IMR-90 (cell line): Measurements from ENCODE around the gene SH3RF3. TPM values are rescaled to one million over a fixed set of nuclear protein-coding genes. Genes with fewer than 3 reads are reported as not detected.

Experiments
- ATAC-seq: fragments of 200-7000 bp; cut with Tn5 transposase; 2 replicates; pipeline ENCODE4 v1.9.1; 2020; ENCODE audit warnings: low read depth, mild to moderate bottlenecking, moderate library complexity
- BruUV-seq: library from RNA; stranded (reverse); fragments of 400-500 nt; replicated peaks from 2 replicates; lab custom pipeline; 2021; lab: Mats Ljungman, UMichigan
- CTCF ChIA-PET: fragments of 300-600 bp; formaldehyde crosslinking; extraction: SDS; loops from one replicate; lab custom pipeline; 2021; ENCODE audit warnings: antibody characterized with exemption; lab: Yijun Ruan, JAX
- POLR2A ChIA-PET: fragments of 300-600 bp; sonication (Branson Sonifier 250); formaldehyde crosslinking; loops from one replicate; lab custom pipeline; 2022; ENCODE audit warnings: antibody characterized with exemption; ENCODE audit not compliant: unreplicated experiment; lab: Charles Lee
- DNase-seq: peaks from one replicate; pipeline ENCODE4 v3.0.0; 2013
- H2AFZ ChIP-seq: replicated peaks from 2 replicates; pipeline ENCODE3; 2013; ENCODE audit warnings: low read length, mild to moderate bottlenecking; ENCODE audit not compliant: poor library complexity
- H2AK5ac ChIP-seq: 2 replicates; pipeline ENCODE4 v1.6.1; 2013; ENCODE audit warnings: low read depth, low read length, inconsistent platforms
- H2AK9ac ChIP-seq: replicated peaks from 2 replicates; pipeline ENCODE3; 2013; ENCODE audit warnings: mild to moderate bottlenecking, low read depth, low read length, moderate library complexity; ENCODE audit not compliant: poor library complexity
- H2BK120ac ChIP-seq: 2 replicates; pipeline ENCODE4 v1.6.1; 2013; ENCODE audit warnings: low read depth, low read length, inconsistent platforms
- H2BK15ac ChIP-seq: 3 replicates; pipeline ENCODE4 v1.6.1; 2013; ENCODE audit warnings: low read depth, low read length, inconsistent platforms
- H2BK20ac ChIP-seq: 2 replicates; pipeline ENCODE4 v1.6.1; 2013; ENCODE audit warnings: low read depth, mild to moderate bottlenecking, inconsistent platforms, low read length, moderate library complexity
- H2BK5ac ChIP-seq: 2 replicates; pipeline ENCODE4 v1.6.1; 2013; ENCODE audit warnings: mild to moderate bottlenecking, low read depth, low read length, inconsistent platforms; ENCODE audit not compliant: poor library complexity, severe bottlenecking
- H3K14ac ChIP-seq: replicated peaks from 2 replicates; pipeline ENCODE4 v1.6.1; 2013; ENCODE audit warnings: low read depth, low read length, inconsistent platforms
- H3K18ac ChIP-seq: 2 replicates; pipeline ENCODE4 v1.6.1; 2013; ENCODE audit warnings: low read depth, low read length, control low read depth
- H3K23ac ChIP-seq: 2 replicates; pipeline ENCODE4 v1.6.1; 2013; ENCODE audit warnings: low read depth, low read length, inconsistent platforms
- H3K27ac ChIP-seq: 2 replicates; pipeline ENCODE4 v1.5.1; 2013; ENCODE audit warnings: mild to moderate bottlenecking, control low read depth, low read length; ENCODE audit not compliant: insufficient read depth
- H3K27me3 ChIP-seq: 2 replicates; pipeline ENCODE4 v1.6.1; 2013; ENCODE audit warnings: low read length; ENCODE audit not compliant: control insufficient read depth, insufficient read depth
- H3K36me3 ChIP-seq: 2 replicates; pipeline ENCODE4 v1.6.1; 2013; ENCODE audit warnings: low read length, mixed read lengths; ENCODE audit not compliant: control insufficient read depth, insufficient read depth
- H3K4ac ChIP-seq: 2 replicates; pipeline ENCODE4 v1.6.1; 2013; ENCODE audit warnings: low read depth, low read length, inconsistent platforms
- H3K4me1 ChIP-seq: 2 replicates; pipeline ENCODE4 v1.6.1; 2013; ENCODE audit warnings: low read length, mixed read lengths; ENCODE audit not compliant: control insufficient read depth, insufficient read depth
- H3K4me2 ChIP-seq: 2 replicates; pipeline ENCODE4 v1.6.1; 2013; ENCODE audit warnings: low read depth, mild to moderate bottlenecking, control low read depth, low read length, moderate library complexity
- H3K4me3 ChIP-seq: 2 replicates; pipeline ENCODE4 v1.5.1; 2013; ENCODE audit warnings: low read depth, mild to moderate bottlenecking, control low read depth, low read length, moderate library complexity; ENCODE audit not compliant: insufficient read depth
- H3K56ac ChIP-seq: 2 replicates; pipeline ENCODE4 v1.6.1; 2013; ENCODE audit warnings: low read length, inconsistent platforms; ENCODE audit not compliant: insufficient read depth; ENCODE audit errors: extremely low read depth
- H3K79me1 ChIP-seq, 2 experiments: 2 replicates each; pipeline ENCODE4 v1.6.1; 2013; ENCODE audit warnings: low read length in 2 of 2, inconsistent platforms in 1 of 2, low read depth in 1 of 2
- H3K9ac ChIP-seq: 2 replicates; pipeline ENCODE4 v1.6.1; 2013; ENCODE audit warnings: low read depth, low read length, control low read depth
- H3K9me1 ChIP-seq: 2 replicates; pipeline ENCODE4 v1.6.1; 2013; ENCODE audit warnings: low read length, inconsistent platforms; ENCODE audit not compliant: insufficient read depth
- H3K9me3 ChIP-seq: 2 replicates; pipeline ENCODE4 v1.6.1; 2013; ENCODE audit warnings: low read length; ENCODE audit not compliant: control insufficient read depth, insufficient read depth
- H4K20me1 ChIP-seq: 2 replicates; pipeline ENCODE4 v1.6.1; 2013; ENCODE audit warnings: low read length, inconsistent platforms; ENCODE audit not compliant: insufficient read depth
- H4K5ac ChIP-seq: 2 replicates; pipeline ENCODE4 v1.6.1; 2013; ENCODE audit warnings: mild to moderate bottlenecking, low read depth, low read length, control low read depth
- H4K8ac ChIP-seq, 2 experiments: 2 replicates each; pipeline ENCODE4 v1.6.1; 2013; ENCODE audit warnings: low read depth in 2 of 2, low read length in 2 of 2, control low read depth in 1 of 2, inconsistent platforms in 1 of 2
- H4K91ac ChIP-seq: 2 replicates; pipeline ENCODE4 v1.6.1; 2013; ENCODE audit warnings: low read depth, low read length, inconsistent platforms; ENCODE audit not compliant: insufficient read depth
- BHLHE40 ChIP-seq: fragments of 150-350 bp; IDR thresholded peaks from 2 replicates; pipeline ENCODE4 v1.6.1; 2016; ENCODE audit warnings: mild to moderate bottlenecking, low read depth, low read length
- CEBPB ChIP-seq: IDR thresholded peaks from 2 replicates; pipeline ENCODE4 v1.6.1; 2012; ENCODE audit warnings: low read depth, low read length, improper control_type of control experiment
- CHD1 ChIP-seq: IDR thresholded peaks from 2 replicates; pipeline ENCODE4 v1.6.1; 2012; ENCODE audit warnings: low read depth, low read length, improper control_type of control experiment
- MAFK ChIP-seq: IDR thresholded peaks from 2 replicates; pipeline ENCODE4 v1.6.1; 2012; ENCODE audit warnings: low read depth, low read length, improper control_type of control experiment
- MAZ ChIP-seq: IDR thresholded peaks from 2 replicates; pipeline ENCODE4 v1.6.1; 2012; ENCODE audit warnings: low read depth, mild to moderate bottlenecking, low read length, improper control_type of control experiment, moderate library complexity, borderline replicate concordance
- RFX5 ChIP-seq: IDR thresholded peaks from 2 replicates; pipeline ENCODE4 v1.8.0; 2012; ENCODE audit warnings: low read depth, mild to moderate bottlenecking, low read length, moderate library complexity
- WGBS, 2 experiments: methylation state at CpG; one replicate each; pipeline versions ENCODE4 v1.1.5 to v1.1.7; 2013; ENCODE audit warnings: missing lambda C conversion rate in 2 of 2; ENCODE audit not compliant: insufficient read length in 1 of 2; ENCODE audit errors: extremely low coverage in 2 of 2; 5-methylcytosine and 5-hydroxymethylcytosine counted together
- dilution Hi-C: fragments of 300-500 bp; cut with HindIII; formaldehyde crosslinking; loops from one replicate; pipeline ENCODE4 v1.14.3; 2018; ENCODE audit warnings: low sequenced_read_pairs; ENCODE audit not compliant: unreplicated experiment
- in situ Hi-C: fragments of 300-500 bp; cut with MboI; formaldehyde crosslinking; loops from 3 replicates; pipeline ENCODE4 v1.14.3; 2019; ENCODE audit warnings: low sequenced_read_pairs, inconsistent platforms, mixed read lengths
- intact Hi-C: fragments of 100-400 bp; cut with micrococcal nuclease; formaldehyde crosslinking; loops from 2 replicates; pipeline ENCODE4 v1.10.0; 2022
- polyA plus RNA-seq, 3 experiments: library from polyadenylated mRNA; depleted of rRNA; stranded (reverse); fragments of >200 nt; gene quantifications; 2 replicates each; pipeline ENCODE4 v1.2.3, GENCODE V29; 2012; ENCODE audit warnings: low replicate concordance in 1 of 3
- total RNA-seq: library from RNA; depleted of rRNA; stranded (reverse); fragments of >200 nt; gene quantifications from 2 replicates; pipeline ENCODE4 v1.2.3, GENCODE V29; 2012

SH3RF3 gene
- total and polyA plus RNA-seq, 2 of the 4 experiments (the other 2 are of a cell fraction), result 3.4 to 5.3 TPM

GRCh38 chr2:109195193-109196045 lies 66.4 kb downstream of the SH3RF3 start:
- Histone ChIP-seq H2BK15ac (no peak overlapping the region), H4K91ac (no peak overlapping the region), H3K23ac (peak overlapping the region; percentile 71), H3K18ac (no peak overlapping the region), H2BK120ac (no peak overlapping the region), H2BK20ac (no peak overlapping the region), H3K9me3 (no peaks in the 10 kb centered on the region), H3K4me3 (no peak overlapping the region), H3K4ac (no peak overlapping the region), H2AFZ (no peak overlapping the region), H3K36me3 (no peaks in the 10 kb centered on the region), H4K20me1 (peaks cover 79% of the 10 kb centered on the region), H4K5ac (no peak overlapping the region; the same call in 1 of the 2 replicates), H2BK5ac (no peak overlapping the region), H3K4me2 (no peak overlapping the region), H3K27ac (no peak overlapping the region), H3K27me3 (no peaks in the 10 kb centered on the region), H3K9ac (no peak overlapping the region), H2AK9ac (no peak overlapping the region), H2AK5ac (peak overlapping the region; percentile 56; the same call in 1 of the 2 replicates), H4K8ac (no peak overlapping the region), H3K4me1 (peaks cover 7% of the 10 kb centered on the region), H3K9me1 (peaks cover 34% of the 10 kb centered on the region), H3K56ac (no peak overlapping the region), H3K14ac (no peak overlapping the region), H3K79me1 (peaks cover 61 to 89% of the 10 kb centered on the region in 2 experiments)
- dilution Hi-C loops (no loop called here), in situ Hi-C loops (no loop called here), intact Hi-C loops (no loop called here)
- WGBS, 2 experiments, result 96% methylated on average over 8 of the region's 19 CpGs; no CpG with 5 or more reads in 1 of the 2 experiments
- DNase-seq (no peak), ATAC-seq (no peak)
- TF ChIP-seq CHD1 (no peak), RFX5 (no peak), MAFK (no peak), CEBPB (no peak), BHLHE40 (no peak), MAZ (no peak)
- no TSS peak for BruUV-seq
- ChIA-PET POLR2A (no interaction called here), CTCF (interaction anchor here (0.5 to 1.1 kb wide), 2 partner anchors 25 to 68 kb away, joined by 4 read pairs; no protein-coding TSS in a partner anchor)
